WTC11 (cell line): ENCODE measurements around the gene ADGRB3. TPM values are rescaled to one million over a fixed set of nuclear protein-coding genes. Genes with fewer than 3 reads are reported as not detected.

Experiments used
- ATAC-seq: fragments of 200-7000 bp; cut with Tn5 transposase; 2 replicates; pipeline ENCODE4 v1.10.0; 2021; ENCODE audit warnings: mild to moderate bottlenecking, moderate library complexity
- CTCF ChIA-PET: fragments of 300-600 bp; sonication (Branson Sonifier 250); formaldehyde crosslinking; loops from one replicate; lab custom pipeline; 2021; ENCODE audit warnings: antibody characterized with exemption; lab: Charles Lee
- POLR2A ChIA-PET: fragments of 350-600 bp; sonication (Branson Sonifier 250); formaldehyde crosslinking; loops from one replicate; lab custom pipeline; 2021; ENCODE audit warnings: antibody characterized with exemption; lab: Charles Lee
- DNase-seq: peaks from one replicate; pipeline ENCODE4 v3.0.0; 2021; ENCODE audit warnings: low spot score
- H3K27ac Mint-ChIP-seq: 2 replicates; pipeline ENCODE4 v1.8.0; 2021; ENCODE audit warnings: mixed read lengths
- H3K27me3 Mint-ChIP-seq: 2 replicates; pipeline ENCODE4 v1.8.0; 2021; ENCODE audit warnings: low read depth, mild to moderate bottlenecking, moderate library complexity, mixed read lengths
- H3K36me3 Mint-ChIP-seq: 2 replicates; pipeline ENCODE4 v1.8.0; 2021; ENCODE audit warnings: mixed read lengths
- H3K4me1 Mint-ChIP-seq: 2 replicates; pipeline ENCODE4 v1.8.0; 2022; ENCODE audit warnings: mixed read lengths
- H3K4me3 Mint-ChIP-seq: 2 replicates; pipeline ENCODE4 v1.8.0; 2021; ENCODE audit warnings: mild to moderate bottlenecking, moderate library complexity, mixed read lengths
- H3K9me3 Mint-ChIP-seq: 2 replicates; pipeline ENCODE4 v1.8.0; 2021; ENCODE audit warnings: mixed read lengths
- AFF4 ChIP-seq: sonication (generic); formaldehyde crosslinking; IDR thresholded peaks from 2 replicates; pipeline ENCODE4 v1.8.1; 2023; ENCODE audit warnings: mild to moderate bottlenecking, missing genetic modification reagents, borderline replicate concordance
- CDX4 ChIP-seq: fragments of 250-450 bp; sonication (Bioruptor Pico); IDR thresholded peaks from 2 replicates; pipeline ENCODE4 v1.9.0; 2021; ENCODE audit warnings: moderate library complexity, mild to moderate bottlenecking, inconsistent platforms, borderline replicate concordance
- CREM ChIP-seq: sonication (generic); formaldehyde crosslinking; IDR thresholded peaks from 2 replicates; pipeline ENCODE4 v1.8.1; 2022; ENCODE audit warnings: mild to moderate bottlenecking, missing genetic modification reagents, moderate library complexity
- E2F4 ChIP-seq: sonication (generic); formaldehyde crosslinking; IDR thresholded peaks from 2 replicates; pipeline ENCODE4 v1.8.1; 2022; ENCODE audit warnings: low read depth, mild to moderate bottlenecking, moderate library complexity, missing genetic modification reagents, borderline replicate concordance
- FOXP4 ChIP-seq: sonication (generic); formaldehyde crosslinking; IDR thresholded peaks from 2 replicates; pipeline ENCODE4 v1.8.0; 2022; ENCODE audit warnings: mild to moderate bottlenecking, missing genetic modification reagents
- GABPB1 ChIP-seq: sonication (generic); formaldehyde crosslinking; IDR thresholded peaks from 2 replicates; pipeline ENCODE4 v1.8.1; 2023; ENCODE audit warnings: mild to moderate bottlenecking, missing genetic modification reagents
- IRF1 ChIP-seq: sonication (generic); formaldehyde crosslinking; IDR thresholded peaks from 2 replicates; pipeline ENCODE4 v1.8.0; 2023; ENCODE audit warnings: missing genetic modification reagents
- MXD4 ChIP-seq: fragments of 250-450 bp; sonication (Bioruptor Pico); IDR thresholded peaks from 2 replicates; pipeline ENCODE4 v1.8.0; 2021; ENCODE audit warnings: mild to moderate bottlenecking, moderate library complexity, borderline replicate concordance
- NFE2L1 ChIP-seq: sonication (generic); formaldehyde crosslinking; IDR thresholded peaks from 2 replicates; pipeline ENCODE4 v1.8.1; 2023; ENCODE audit warnings: missing genetic modification reagents
- NR2C2 ChIP-seq: sonication (generic); formaldehyde crosslinking; IDR thresholded peaks from 2 replicates; pipeline ENCODE4 v1.8.0; 2022; ENCODE audit warnings: mild to moderate bottlenecking, missing genetic modification reagents
- OVOL2 ChIP-seq: fragments of 250-450 bp; sonication (Bioruptor Pico); IDR thresholded peaks from 2 replicates; pipeline ENCODE4 v1.9.0; 2021; ENCODE audit warnings: mild to moderate bottlenecking, borderline replicate concordance
- SMAD4 ChIP-seq: sonication (generic); formaldehyde crosslinking; IDR thresholded peaks from 2 replicates; pipeline ENCODE4 v1.8.0; 2022; ENCODE audit warnings: mild to moderate bottlenecking, missing genetic modification reagents
- STAT6 ChIP-seq: sonication (generic); formaldehyde crosslinking; conservative IDR thresholded peaks from 2 replicates; pipeline ENCODE4 v1.8.1; 2023; ENCODE audit warnings: mild to moderate bottlenecking, low read depth, missing genetic modification reagents, moderate library complexity
- TCF7 ChIP-seq: sonication (generic); formaldehyde crosslinking; IDR thresholded peaks from 2 replicates; pipeline ENCODE4 v1.8.0; 2022; ENCODE audit warnings: mild to moderate bottlenecking, low read depth, missing genetic modification reagents, moderate library complexity
- TEAD1 ChIP-seq: sonication (generic); formaldehyde crosslinking; IDR thresholded peaks from 2 replicates; pipeline ENCODE4 v1.8.0; 2022; ENCODE audit warnings: mild to moderate bottlenecking, missing genetic modification reagents
- TP53 ChIP-seq: sonication (generic); formaldehyde crosslinking; IDR thresholded peaks from 2 replicates; pipeline ENCODE4 v1.8.1; 2023; ENCODE audit warnings: mild to moderate bottlenecking, missing genetic modification reagents
- USF1 ChIP-seq: sonication (generic); formaldehyde crosslinking; IDR thresholded peaks from 2 replicates; pipeline ENCODE4 v1.8.0; 2022; ENCODE audit warnings: mild to moderate bottlenecking, missing genetic modification reagents
- ZBTB21 ChIP-seq: sonication (generic); formaldehyde crosslinking; IDR thresholded peaks from 2 replicates; pipeline ENCODE4 v1.8.1; 2023; ENCODE audit warnings: mild to moderate bottlenecking, missing genetic modification reagents, borderline replicate concordance
- ZBTB43 ChIP-seq: sonication (generic); formaldehyde crosslinking; IDR thresholded peaks from 2 replicates; pipeline ENCODE4 v1.8.1; 2023; ENCODE audit warnings: mild to moderate bottlenecking, missing genetic modification reagents
- ZNF232 ChIP-seq: sonication (generic); formaldehyde crosslinking; IDR thresholded peaks from 2 replicates; pipeline ENCODE4 v1.8.0; 2022; ENCODE audit warnings: mild to moderate bottlenecking, missing genetic modification reagents
- ZNF317 ChIP-seq: sonication (generic); formaldehyde crosslinking; IDR thresholded peaks from 2 replicates; pipeline ENCODE4 v1.8.1; 2023; ENCODE audit warnings: low read depth, mild to moderate bottlenecking, moderate library complexity, missing genetic modification reagents, borderline replicate concordance
- ZNF396 ChIP-seq: fragments of 250-450 bp; sonication (Bioruptor Pico); IDR thresholded peaks from 2 replicates; pipeline ENCODE4 v1.8.0; 2021; ENCODE audit warnings: mild to moderate bottlenecking, moderate library complexity, borderline replicate concordance
- total RNA-seq: library from RNA; stranded (reverse); gene quantifications from 3 replicates; pipeline ENCODE4 v1.2.3, GENCODE V29; 2021

The ADGRB3 gene
- total RNA-seq, 1 experiment from 2014 or later, result 1.9 TPM

- DNase-seq (no peak), ATAC-seq (no peak)
- CTCF ChIA-PET, result no interaction called here
- POLR2A ChIA-PET, result no interaction called here
- Mint-ChIP-seq H3K9me3 (no peaks in the 10 kb centered on the region), H3K4me3 (no peak overlapping the region), H3K27me3 (no peaks in the 10 kb centered on the region), H3K27ac (no peak overlapping the region)
- TF ChIP-seq NR2C2 (CRISPR knock-in tag), result no peak
- no peak for TF ChIP-seq TP53 (CRISPR knock-in tag)
- TF ChIP-seq GABPB1 (CRISPR knock-in tag), result no peak
- TF ChIP-seq CREM (CRISPR knock-in tag), result no peak
- TF ChIP-seq, all 79 proteins: peak for 0
- Mint-ChIP-seq H3K4me1 (no peaks in the 10 kb centered on the region), H3K36me3 (no peaks in the 10 kb centered on the region)
These were observed 763.6 kb downstream of the ADGRB3 start for GRCh38 chr6:69398729-69399128.

- Mint-ChIP-seq H3K9me3 (peaks cover 34% of the 10 kb centered on the region), H3K4me1 (no peaks in the 10 kb centered on the region), H3K27ac (no peak overlapping the region), H3K4me3 (no peak overlapping the region), H3K36me3 (peaks cover 12% of the 10 kb centered on the region), H3K27me3 (no peaks in the 10 kb centered on the region)
- DNase-seq (no peak), ATAC-seq (no peak)
- ChIA-PET POLR2A (no interaction called here), CTCF (no interaction called here)
- TF ChIP-seq ZBTB21 (CRISPR knock-in tag) (no peak), TP53 (CRISPR knock-in tag) (no peak), FOXP4 (CRISPR knock-in tag) (no peak), USF1 (no peak), CDX4 (CRISPR knock-in tag) (no peak), ZNF317 (no peak), ZNF232 (CRISPR knock-in tag) (no peak), ZBTB43 (no peak), IRF1 (CRISPR knock-in tag) (no peak), SMAD4 (CRISPR knock-in tag) (no peak), TCF7 (no peak), E2F4 (CRISPR knock-in tag) (no peak), ZNF396 (CRISPR knock-in tag) (no peak), NFE2L1 (CRISPR knock-in tag) (no peak), OVOL2 (CRISPR knock-in tag) (no peak), MXD4 (CRISPR knock-in tag) (no peak), STAT6 (no peak), AFF4 (CRISPR knock-in tag) (no peak), TEAD1 (no peak)
These were observed 773.8 kb downstream of the ADGRB3 start for GRCh38 chr6:69408886-69409285.
